GM23248 (cell line): ENCODE results near the gene SART3.

Source experiments
- EZH2 ChIP-seq: fragments of 200-600 bp; sonication (generic); IDR thresholded peaks from 2 replicates; pipeline ENCODE4 v1.6.1; 2018; ENCODE audit warnings: antibody characterized with exemption, mild to moderate bottlenecking; ENCODE audit not compliant: insufficient read depth, poor library complexity, severe bottlenecking
- EZH2phosphoT487 ChIP-seq: fragments of 200-600 bp; sonication (generic); IDR thresholded peaks from 2 replicates; pipeline ENCODE4 v1.6.1; 2018; ENCODE audit warnings: antibody characterized with exemption, moderate library complexity, mild to moderate bottlenecking, low read depth; ENCODE audit not compliant: insufficient read depth

DNA sequence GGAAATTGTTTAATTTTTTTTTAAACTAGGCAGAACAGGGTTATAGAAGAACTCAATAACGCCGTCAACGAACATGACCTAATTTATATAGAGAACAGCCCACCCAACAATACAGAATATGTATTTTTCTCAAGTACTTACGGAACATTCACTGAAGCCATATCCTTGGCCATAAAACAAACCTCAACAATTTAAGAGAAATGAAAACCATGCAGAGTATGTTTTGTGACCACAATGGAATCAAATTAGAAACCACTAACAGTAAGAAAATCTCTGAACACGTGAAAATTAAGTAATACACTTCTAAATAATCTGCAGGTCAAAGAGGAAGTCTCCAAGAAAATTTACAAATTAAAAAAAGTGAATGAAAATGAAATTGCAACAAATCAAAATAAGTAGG is 9.4 kb downstream of the SART3 start:
- TF ChIP-seq EZH2phosphoT487 (no peak), EZH2 (no peak)
